SK-MEL-5 (cell line): ENCODE data around the gene CTXND1. TPM values are rescaled to one million over a fixed set of nuclear protein-coding genes. Genes with fewer than 3 reads are reported as not detected.

Source experiments
- DNase-seq: peaks from one replicate; pipeline ENCODE4 v3.0.0-alpha.2; 2016; ENCODE audit warnings: low read depth, low spot score
- in situ Hi-C: cut with HindIII; loops from 2 replicates; pipeline ENCODE4 v1.10.0; 2016; ENCODE audit warnings: low sequenced_read_pairs, high pct_unique_total_duplicates, low pct_unique_long_range_greater_than_20kb
- total RNA-seq: library from RNA; depleted of rRNA; stranded (reverse); fragments of >200 nt; shearing (Covaris generic); gene quantifications from 2 replicates; pipeline ENCODE4 v1.2.3, GENCODE V29; 2014

CTXND1 gene
- total RNA-seq, 1 experiment from 2014 or later, result 2.5 TPM

DNA sequence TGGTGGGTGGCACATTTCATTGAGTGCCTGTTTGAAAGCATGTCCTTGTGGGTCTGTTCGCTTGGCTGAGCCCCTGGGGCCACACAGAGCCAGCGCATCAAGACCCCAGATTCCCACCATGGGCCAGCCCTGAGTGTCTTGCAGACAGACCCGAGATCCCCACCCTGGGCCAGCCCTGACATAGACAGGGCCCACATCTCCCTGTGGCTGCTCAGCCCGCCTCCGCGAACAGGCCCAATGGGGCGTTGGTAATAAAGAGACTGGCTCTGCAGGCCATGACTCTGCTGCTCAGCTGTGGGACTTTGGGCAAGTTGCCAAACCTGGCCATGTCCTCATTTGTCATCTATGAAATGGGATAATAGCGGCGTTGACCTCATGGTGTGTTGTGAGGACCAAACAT, 76.6 kb downstream of the CTXND1 start:
- DNase-seq, result no peak
- in situ Hi-C loops, result no loop called here

DNA sequence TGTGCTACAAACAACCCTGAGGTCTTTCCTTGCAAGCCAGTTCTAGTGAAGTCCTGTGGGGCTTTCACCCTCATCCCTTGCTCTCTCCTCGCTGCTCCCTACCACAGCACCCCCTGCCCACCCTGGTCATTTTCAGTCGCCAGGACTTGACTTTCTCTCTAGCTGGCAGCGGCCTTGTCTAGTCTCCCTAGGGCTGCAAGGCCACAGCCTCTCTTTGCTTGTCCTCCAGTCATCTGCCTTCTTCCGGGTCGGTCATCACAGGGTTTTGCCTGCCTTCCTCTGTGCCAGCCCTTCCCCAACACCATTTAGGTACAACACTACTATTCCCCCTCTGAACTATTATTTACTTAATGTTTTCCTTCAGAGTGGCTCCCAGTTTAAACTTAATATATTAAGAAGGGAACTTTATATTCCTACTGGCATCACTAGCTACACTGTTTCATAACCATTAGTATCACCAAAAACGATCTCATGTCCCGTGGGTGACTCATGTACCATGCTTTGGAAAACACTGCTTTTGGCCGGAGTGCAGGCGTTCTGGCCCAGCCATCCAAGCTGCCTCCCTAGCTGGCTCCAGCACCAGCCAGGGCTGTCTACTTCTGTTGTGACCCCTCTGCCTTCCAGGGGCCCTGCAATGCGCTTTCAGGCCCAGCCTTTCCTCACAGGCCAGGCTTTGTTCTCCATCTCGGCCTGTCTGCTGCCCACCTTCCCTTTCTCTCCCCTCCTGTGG, 77.8 kb downstream of the CTXND1 start:
- no peak for DNase-seq
- in situ Hi-C loops, result no loop called here

DNA sequence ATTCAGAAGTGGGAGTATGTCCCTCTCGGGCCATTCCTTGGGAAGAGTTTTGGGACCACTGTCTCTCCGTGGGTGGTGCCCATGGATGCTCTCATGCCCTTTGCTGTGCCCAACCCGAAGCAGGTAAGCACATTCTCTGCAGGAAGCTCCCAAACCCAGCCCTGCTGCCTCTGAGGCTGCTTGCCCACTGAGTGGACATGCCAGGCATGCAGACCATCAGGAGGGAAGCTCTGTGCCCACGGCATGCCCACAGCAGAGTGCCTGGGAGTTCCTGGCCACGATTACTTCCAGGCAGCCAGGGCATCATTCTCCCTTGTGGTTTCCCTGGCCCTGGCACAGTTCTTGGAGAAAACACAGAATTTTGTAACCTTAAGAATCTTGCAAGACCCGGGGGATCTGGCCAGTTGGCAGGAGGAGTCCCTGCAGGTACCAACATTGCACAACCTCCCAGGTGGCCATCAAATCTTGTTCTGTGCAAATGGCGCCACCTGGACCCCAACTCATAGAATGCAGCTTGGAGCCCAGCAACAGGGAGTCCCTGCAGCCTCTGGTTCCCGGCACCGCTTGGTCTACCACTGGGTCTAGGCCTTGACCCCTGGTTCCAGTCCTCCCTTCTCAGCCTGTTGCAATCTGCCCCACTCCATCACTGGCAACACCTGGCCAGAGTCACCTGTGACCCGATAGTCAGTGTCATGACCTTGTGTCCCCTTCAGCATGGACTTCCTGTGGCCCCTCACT, 78.8 kb downstream of the CTXND1 start:
- peak; percentile 77 for DNase-seq
- in situ Hi-C loops, result no loop called here

DNA sequence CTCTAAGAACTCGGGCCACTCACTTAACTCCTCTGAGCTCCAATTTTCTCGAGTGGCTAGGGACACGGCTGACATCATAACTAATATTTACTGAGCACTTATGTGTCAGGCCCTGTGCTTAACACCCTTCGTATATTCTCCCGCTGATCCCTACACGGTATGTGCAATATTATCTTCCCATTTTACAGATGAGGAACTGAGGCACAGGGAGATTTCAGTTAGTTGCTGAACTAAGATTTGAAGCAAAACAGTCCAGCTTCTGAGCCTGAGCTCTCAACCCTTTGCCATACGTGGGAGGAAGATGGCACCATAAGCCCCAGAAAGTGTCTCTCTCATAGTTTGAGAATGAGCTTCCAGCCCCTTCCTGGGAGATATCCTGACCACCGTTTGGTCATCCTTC, 79.6 kb downstream of the CTXND1 start:
- DNase-seq, result no peak
- in situ Hi-C loops, result no loop called here

DNA sequence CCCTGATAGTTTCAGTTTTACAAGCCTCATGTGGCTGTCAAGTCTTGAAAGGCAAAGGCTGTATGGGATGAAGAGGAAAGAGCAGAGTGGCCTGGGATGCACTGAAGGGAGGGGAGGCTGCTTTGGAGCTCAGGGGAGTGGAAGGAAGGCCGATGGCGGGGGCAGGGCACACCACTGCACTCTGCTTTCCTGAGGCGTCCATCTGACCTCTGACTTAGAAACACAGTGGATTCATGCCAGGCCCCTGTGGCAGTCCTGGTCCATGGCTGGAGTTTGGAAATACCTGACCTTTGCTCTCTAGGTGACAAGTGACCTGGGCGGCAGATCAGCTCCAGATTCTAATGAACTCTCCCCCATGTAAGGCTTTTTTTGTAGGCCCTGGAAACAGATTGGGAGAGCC, 80.2 kb downstream of the CTXND1 start:
- in situ Hi-C loops, result no loop called here

DNA sequence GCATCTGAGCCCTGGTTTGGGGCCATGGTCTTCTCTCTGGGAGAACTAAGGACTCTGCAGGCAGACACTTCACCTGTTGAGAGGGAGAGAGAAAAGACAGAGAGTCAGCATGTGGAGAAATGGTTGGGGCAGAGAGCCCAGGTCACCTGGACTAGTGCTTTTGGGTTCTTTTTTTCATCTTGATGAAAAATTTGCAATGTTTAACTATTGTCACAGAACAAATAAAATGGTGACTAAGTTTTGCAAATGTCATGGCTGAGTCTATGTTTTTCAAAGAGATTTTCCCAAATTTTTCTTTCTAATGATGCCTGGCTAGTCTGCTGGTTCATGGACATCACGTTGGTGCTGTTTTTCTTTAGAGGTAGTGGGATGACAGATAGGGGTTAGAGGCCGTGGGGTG, 81.4 kb downstream of the CTXND1 start:
- DNase-seq, result no peak
- in situ Hi-C loops, result no loop called here

More for the DNA sequence above, 80.2 kb downstream of the CTXND1 start:
- DNase-seq, result no peak

DNA sequence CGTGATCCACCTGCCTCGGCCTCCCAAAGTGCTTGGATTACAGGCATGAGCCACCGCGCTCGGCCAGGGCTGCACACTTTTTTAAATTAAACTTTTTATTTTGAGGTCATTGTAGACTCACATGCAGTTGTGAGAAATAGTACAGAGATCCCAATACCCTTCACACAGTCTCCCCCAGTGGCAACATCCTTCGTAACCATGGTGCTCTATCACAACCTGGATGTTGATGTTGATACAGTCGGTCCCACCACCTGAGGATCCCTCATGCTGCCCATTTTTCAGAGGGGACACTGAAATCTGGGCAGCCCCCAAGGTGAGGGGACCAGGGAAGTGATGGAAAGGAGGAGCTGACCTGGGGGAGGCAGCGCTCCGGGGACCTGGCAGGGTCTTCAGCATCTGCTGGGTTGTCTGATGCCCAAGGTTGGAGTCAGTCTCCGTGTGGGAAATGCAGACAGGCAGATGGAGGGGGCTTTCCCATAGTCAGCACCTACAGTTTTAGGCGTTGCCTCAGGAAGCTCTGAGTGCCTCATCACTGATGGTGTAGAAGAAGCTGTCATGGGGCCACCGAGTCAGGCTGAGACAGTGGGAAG, 82.2 kb downstream of the CTXND1 start:
- in situ Hi-C loops, result no loop called here
- no peak for DNase-seq

DNA sequence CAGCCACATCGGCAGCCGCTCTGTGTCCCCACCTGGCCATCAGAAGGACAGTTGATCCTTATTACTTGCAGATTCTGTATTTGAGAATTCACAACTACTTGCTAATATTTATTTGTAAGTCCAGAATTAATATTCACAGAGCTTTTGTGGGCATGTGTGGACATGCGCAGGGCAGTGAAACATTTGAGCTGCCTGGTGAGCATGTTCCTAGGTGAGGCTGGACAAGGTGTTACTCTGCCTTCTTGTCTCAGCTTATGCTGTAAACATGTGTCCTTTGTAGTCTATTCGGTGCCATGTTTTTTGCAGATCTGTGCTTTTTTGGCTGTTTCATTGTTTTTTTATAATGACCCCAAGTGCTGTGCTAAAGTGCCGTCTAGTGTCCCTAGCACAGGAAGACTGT, 83.6 kb downstream of the CTXND1 start:
- in situ Hi-C loops, result no loop called here
- DNase-seq, result no peak

DNA sequence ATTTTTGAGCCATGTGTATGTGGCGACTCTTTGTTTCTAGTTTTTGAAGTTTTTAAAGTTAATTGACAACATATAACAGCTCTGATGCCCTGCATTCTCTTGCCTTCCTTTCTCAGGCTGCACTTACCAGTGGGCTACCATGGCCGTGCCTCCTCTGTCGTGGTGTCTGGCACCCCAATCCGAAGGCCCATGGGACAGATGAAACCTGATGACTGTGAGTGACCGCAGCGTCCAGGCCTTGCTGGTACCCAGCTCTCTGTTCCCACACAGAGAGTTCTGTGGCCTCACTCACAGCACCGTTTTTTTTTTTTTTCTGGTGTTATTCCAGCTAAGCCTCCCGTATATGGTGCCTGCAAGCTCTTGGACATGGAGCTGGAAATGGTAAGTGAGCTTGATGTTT, 84.1 kb downstream of the CTXND1 start:
- in situ Hi-C loops, result no loop called here
- no peak for DNase-seq

DNA sequence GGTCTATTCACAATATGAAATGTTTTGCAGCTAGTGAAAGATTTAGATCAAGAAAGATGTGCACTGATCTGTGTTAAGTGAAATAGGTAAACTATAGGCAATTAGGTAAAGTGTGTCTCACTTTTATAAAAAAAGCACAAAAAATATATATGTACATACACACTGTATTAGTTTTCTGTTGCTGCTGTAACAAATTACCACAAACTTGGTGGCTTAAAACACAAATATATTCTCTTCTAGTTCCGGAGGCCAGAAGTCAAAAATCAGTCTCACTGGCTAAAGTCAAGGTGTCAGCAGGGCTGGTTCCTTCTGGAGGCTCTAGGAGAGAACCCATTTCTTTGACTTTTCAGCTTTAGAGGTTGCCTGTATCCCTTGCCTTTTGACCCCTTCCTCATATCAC, 88.1 kb downstream of the CTXND1 start:
- DNase-seq, result no peak
- in situ Hi-C loops, result no loop called here

DNA sequence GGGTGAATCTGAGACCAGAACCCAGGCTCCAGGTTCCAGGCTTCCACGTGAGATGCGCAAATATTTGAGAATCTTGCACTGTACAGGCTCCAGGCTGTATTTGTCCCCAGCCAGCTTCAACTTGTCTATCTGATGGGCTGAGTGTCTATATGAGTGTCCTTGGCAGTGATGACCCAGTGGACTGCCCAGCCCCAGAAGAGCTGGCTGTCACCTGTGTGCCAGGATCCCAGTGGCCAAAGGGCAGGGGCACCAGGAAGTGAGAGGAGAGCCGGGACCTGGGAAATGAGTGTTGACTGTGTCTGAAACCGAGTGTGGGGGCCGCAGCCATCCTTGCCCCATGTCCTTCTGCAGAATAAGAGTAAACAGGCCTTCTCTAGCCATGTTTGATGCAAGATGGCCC, 88.8 kb downstream of the CTXND1 start:
- in situ Hi-C loops, result no loop called here
- DNase-seq, result no peak

DNA sequence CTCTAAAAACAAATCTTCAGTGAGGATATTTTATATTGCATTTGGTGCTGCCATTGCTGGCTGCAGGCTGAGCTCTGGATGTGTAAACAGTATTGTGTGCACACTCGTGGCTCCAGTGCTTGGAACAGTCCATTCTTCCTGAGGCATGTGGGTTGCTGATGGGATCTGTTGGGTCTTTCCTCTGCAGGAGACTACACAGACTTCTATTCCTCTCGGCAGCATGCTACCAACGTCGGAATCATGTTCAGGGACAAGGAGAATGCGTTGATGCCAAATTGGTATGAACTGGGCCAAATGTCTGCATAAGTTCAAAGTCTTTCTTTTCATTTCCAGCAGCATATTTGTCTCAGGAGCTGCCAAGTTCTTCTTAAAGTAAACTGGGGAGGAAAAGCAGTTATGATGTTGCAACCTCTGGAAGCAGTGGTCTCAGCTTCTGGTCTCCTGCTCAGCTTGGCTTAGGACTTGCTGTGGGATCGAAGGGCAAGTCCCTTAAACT, 89.9 kb downstream of the CTXND1 start:
- in situ Hi-C loops, result no loop called here
- DNase-seq, result no peak

DNA sequence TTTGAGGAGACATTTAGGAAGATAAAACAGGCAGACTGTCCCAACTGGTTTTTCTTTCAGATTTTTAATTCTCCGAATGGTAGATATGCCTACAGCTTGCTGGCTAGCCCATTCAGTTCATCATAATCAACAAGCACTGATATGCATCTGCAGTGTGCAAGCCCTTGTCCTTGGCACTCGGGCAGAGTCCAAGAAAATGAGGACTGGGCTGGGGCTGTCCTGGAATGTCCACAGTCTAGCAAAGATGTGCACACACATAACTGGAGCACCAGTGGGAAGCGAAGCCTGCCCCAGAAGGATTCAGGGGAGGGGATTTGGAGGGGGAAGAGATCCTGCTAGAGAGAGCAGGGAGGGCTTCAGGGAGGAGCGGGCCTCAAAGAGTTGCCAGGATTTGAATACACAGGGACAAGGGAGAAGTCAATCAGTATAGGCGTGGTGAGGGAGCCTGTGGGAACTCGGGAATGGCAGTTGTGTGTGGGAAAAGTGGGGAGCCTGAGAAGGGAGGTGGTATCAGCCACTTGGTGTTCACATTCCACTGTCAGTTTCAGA, 90.5 kb downstream of the CTXND1 start:
- in situ Hi-C loops, result no loop called here
- no peak for DNase-seq

DNA sequence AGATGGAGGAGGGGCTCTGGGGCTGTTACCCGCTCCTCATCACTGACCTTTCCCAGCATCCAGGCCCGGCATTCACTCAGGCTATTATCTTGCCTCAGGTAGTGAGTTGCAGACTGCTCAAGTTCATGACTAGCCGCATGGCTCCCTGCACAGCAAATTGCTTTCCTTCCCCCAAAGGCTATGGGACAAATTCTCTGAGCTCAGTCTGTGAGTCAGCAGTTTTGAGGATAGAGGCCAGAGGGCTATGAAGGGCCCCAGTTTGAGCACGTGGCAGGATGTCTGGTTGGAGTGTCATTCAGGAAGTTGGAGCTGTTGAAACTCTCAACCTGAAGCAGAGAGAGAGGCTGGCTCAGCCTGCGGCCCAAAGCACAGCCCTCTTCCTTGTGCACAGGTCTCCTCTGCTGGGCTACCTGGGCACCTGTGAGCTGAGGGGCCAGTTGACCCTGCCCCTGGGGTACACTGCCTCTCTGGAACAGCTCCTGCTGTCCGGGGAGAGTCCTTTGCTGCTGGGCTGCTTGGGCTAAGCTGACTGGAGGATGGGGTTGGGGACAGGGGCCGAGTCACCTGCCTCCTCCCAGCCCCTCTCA, 91.3 kb downstream of the CTXND1 start:
- peak; percentile 72 for DNase-seq
- in situ Hi-C loops, result no loop called here

DNA sequence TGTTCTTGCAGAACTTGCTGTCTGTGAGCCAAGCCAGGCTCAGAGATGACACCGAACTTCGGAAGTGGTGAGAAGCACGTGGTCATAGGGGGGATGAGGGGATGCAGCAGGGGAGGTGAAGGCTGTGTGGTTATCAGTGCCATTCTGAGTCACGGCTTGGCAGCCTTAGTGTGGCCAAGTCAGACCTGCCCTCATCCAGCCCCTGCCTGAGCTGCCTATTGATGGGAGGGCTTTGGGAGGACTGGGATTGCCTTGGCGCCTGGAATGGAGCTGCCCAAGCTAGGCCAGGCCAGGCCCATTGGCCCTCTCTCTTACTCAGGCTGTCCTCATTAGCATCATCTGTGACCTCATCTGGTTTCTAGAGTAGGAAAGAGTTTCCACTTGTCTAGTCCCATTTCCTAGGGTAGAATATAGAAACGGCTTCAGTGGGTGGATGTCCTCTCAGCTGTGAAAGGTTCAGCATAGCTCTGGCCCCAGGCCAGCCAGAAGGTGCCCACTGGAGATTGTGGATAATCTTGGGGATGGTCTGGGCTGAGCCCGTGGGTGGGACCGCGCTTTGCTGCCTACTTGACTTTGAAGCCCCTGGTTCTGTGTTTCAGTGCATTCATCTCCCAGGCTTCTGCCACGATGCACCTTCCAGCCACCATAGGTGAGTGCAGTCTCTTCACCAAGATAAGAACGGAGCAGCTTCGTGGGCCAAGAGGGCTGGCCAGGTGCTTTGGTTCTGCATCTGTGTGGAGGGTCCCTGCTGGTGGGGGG, 92.0 kb downstream of the CTXND1 start:
- in situ Hi-C loops, result no loop called here
- no peak for DNase-seq

DNA sequence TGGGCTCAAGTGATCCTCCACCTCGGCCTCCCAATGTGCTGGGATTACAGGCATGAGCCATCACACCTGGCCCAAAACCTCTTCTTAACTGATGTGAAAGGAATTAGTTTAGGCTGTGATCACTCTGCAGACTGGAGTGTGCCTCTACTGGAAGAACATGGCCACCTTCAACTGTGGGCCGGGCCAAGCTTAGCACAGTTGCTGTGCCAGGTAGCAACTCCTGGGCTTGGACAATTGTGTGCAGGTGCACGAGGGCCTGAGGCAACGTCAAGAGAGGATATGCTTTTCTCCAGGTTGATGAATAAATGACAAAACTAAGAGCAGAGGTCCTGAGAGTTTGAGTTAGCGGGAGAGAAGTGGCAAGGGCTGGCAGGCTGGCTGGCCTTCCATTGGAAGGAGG, 92.7 kb downstream of the CTXND1 start:
- DNase-seq, result no peak
- in situ Hi-C loops, result no loop called here

DNA sequence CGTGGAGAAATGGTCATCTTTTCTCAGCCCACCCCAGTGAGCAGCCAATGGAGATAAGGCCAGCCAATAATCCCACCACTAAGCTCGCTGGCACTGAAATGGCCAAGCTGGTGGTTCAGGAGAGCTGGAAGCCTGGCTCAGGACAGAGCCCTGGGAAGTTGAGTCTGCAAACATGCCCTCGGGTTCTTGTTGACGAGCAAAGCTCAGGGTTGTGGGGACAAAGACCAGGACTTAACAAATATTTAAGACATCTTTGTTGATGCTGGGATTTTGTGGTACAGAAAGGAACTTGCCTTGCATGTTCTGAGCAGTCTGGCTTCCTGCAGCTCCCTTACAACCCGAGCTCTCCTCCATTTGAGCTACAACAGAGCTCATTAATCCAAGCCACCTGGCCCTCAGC, 94.8 kb downstream of the CTXND1 start:
- no peak for DNase-seq
- in situ Hi-C loops, result no loop called here
